Stimulated activated CD8-positive, alpha-beta memory T cell treated with anti-CD3 and anti-CD28 coated beads, Interleukin-15, amount 100 ng/mL, for 4 hours (primary cell): ENCODE results near the gene CTNNBIP1.
"Not testable (repeated sequence)": the region's sequence is repeated elsewhere in the genome, so short reads cannot be mapped to it uniquely, and the experiment has no call there.

Experiments
- DNase-seq, 2 donors: peaks; one replicate each; pipeline ENCODE4 v3.0.0-alpha.2; 2020; ENCODE audit warnings: low read depth in 2 of 2

Gene CTNNBIP1

GRCh38 chr1:9833632-9834031, 76.4 kb downstream of the CTNNBIP1 start:
- no peak for DNase-seq

GRCh38 chr1:9827558-9828185, 82.4 kb downstream of the CTNNBIP1 start:
- DNase-seq = no peak

GRCh38 chr1:9826616-9827015, 83.5 kb downstream of the CTNNBIP1 start:
- no peak for DNase-seq

- no peak for DNase-seq
Measured at GRCh38 chr1:9826087-9826486, 84.0 kb downstream of the CTNNBIP1 start.

- peak in 1 of 2 donors; percentile 8 for DNase-seq
Measured at GRCh38 chr1:9825093-9826074, 84.7 kb downstream of the CTNNBIP1 start.

- no peak for DNase-seq
Measured at GRCh38 chr1:9824702-9825089, 85.4 kb downstream of the CTNNBIP1 start.

- peak; percentile 77 to 83 for DNase-seq
Measured at GRCh38 chr1:9823943-9824701, 85.9 kb downstream of the CTNNBIP1 start, which contains the start of gene CLSTN1. TSS of gene CLSTN1 (minus strand) at chr1:9823965. CDS start at chr1:9823733, 232 bp downstream.

GRCh38 chr1:9823693-9823942, 86.5 kb downstream of the CTNNBIP1 start:
- no peak for DNase-seq

- no peak for DNase-seq
Measured at GRCh38 chr1:9822897-9823692, 87.0 kb downstream of the CTNNBIP1 start.

- DNase-seq = no peak
Measured at GRCh38 chr1:9822490-9822889, 87.6 kb downstream of the CTNNBIP1 start.

- no peak for DNase-seq
Measured at GRCh38 chr1:9821710-9822109, 88.4 kb downstream of the CTNNBIP1 start.

GRCh38 chr1:9820521-9820920, 89.5 kb downstream of the CTNNBIP1 start:
- DNase-seq = no peak

- DNase-seq = no peak
Measured at GRCh38 chr1:9817734-9818133, 92.3 kb downstream of the CTNNBIP1 start.

GRCh38 chr1:9816199-9816598, 93.9 kb downstream of the CTNNBIP1 start:
- no peak for DNase-seq

GRCh38 chr1:9815150-9815549, 94.9 kb downstream of the CTNNBIP1 start:
- DNase-seq = no peak

- no peak for DNase-seq
Measured at GRCh38 chr1:9814619-9815018, 95.5 kb downstream of the CTNNBIP1 start.

GRCh38 chr1:9811239-9811966, 98.7 kb downstream of the CTNNBIP1 start:
- no peak for DNase-seq

GRCh38 chr1:9809100-9809510, 101.0 kb downstream of the CTNNBIP1 start:
- DNase-seq = no peak

- no peak for DNase-seq
Measured at GRCh38 chr1:9808459-9808858, 101.6 kb downstream of the CTNNBIP1 start.

- no peak for DNase-seq
Measured at GRCh38 chr1:9807541-9807940, 102.5 kb downstream of the CTNNBIP1 start.

- not testable (repeated sequence) for DNase-seq
Measured at GRCh38 chr1:9805972-9806371, 104.1 kb downstream of the CTNNBIP1 start.
